Transverse colon (tissue), 3 donors: ENCODE results near the gene OXNAD1.

Experiments
- POLR2A ChIP-seq: fragments of 450-650 bp; IDR thresholded peaks from one replicate; pipeline ENCODE4 v1.6.1; 2016; ENCODE audit warnings: antibody characterized with exemption, mild to moderate bottlenecking, moderate library complexity
- TF ChIP-seq, protein P1 (sequence below), 5 experiments: fragments of 200-600 bp in 3 of 5; fragments of 450-650 bp in 2 of 5; sonication (generic) in 3 of 5; IDR thresholded peaks; 1 replicate in 2 of 5; 2 replicates in 3 of 5; pipeline ENCODE4 v1.5.1; 2016 to 2017; ENCODE audit warnings: antibody characterized with exemption in 5 of 5, inconsistent platforms in 3 of 5, mild to moderate bottlenecking in 2 of 5, moderate library complexity in 1 of 5

DNA sequence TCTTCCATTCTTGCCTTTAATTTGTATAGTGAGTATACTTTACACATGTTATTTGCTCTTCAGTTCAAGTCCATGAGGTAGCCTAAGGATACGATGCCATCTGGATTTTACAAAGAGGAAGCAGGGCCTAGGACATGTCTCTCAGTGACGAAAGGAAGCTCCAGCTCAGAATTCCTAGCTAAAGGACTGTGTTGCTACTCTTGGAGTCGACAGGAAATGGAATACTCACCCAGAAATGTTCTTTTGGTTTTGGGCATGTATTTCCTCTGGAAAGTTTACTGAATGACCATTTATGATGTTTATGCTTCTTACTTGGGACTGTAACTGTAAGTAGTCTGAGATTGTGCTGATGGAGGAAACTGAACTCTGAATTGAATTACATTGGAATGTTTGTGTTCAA, 12.5 kb downstream of the OXNAD1 start:
- TF ChIP-seq POLR2A = no peak
- TF ChIP-seq, protein P1, sequence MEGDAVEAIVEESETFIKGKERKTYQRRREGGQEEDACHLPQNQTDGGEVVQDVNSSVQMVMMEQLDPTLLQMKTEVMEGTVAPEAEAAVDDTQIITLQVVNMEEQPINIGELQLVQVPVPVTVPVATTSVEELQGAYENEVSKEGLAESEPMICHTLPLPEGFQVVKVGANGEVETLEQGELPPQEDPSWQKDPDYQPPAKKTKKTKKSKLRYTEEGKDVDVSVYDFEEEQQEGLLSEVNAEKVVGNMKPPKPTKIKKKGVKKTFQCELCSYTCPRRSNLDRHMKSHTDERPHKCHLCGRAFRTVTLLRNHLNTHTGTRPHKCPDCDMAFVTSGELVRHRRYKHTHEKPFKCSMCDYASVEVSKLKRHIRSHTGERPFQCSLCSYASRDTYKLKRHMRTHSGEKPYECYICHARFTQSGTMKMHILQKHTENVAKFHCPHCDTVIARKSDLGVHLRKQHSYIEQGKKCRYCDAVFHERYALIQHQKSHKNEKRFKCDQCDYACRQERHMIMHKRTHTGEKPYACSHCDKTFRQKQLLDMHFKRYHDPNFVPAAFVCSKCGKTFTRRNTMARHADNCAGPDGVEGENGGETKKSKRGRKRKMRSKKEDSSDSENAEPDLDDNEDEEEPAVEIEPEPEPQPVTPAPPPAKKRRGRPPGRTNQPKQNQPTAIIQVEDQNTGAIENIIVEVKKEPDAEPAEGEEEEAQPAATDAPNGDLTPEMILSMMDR (IDR thresholded peaks at IDR 0.05) = no peak
